ENCODE measurements around the gene STYXL1. TPM values are rescaled to one million over a fixed set of nuclear protein-coding genes. Genes with fewer than 3 reads are reported as not detected.

The STYXL1 gene
- total and polyA plus RNA-seq, 2 experiments from 2014 or later = 28.0 to 39.2 TPM

GRCh38 chr7:76080204-76080603, 32.4 kb upstream of the STYXL1 start (continued):
- TF ChIP-seq ZNF462 (CRISPR knock-in tag; IDR thresholded peaks at IDR 0.05) = no peak
- TF ChIP-seq EZH2 (IDR thresholded peaks at IDR 0.05; ENCODE audit: low read depth, unreplicated experiment) = no peak
- TF ChIP-seq CREB1 (CRISPR knock-in tag; IDR thresholded peaks at IDR 0.05; ENCODE audit: low read depth) = no peak
- TF ChIP-seq CTCF (conservative IDR thresholded peaks at IDR 0.05; ENCODE audit: low read depth in 2 of 2) = no peak
- no peak for TF ChIP-seq JUNB (IDR thresholded peaks at IDR 0.05; ENCODE audit: unreplicated experiment)
- TF ChIP-seq EZH2phosphoT487 (IDR thresholded peaks at IDR 0.05; ENCODE audit: unreplicated experiment) = no peak
- no peak for TF ChIP-seq REST (IDR thresholded peaks at IDR 0.05; ENCODE audit: unreplicated experiment)

Measured in GM23338 (cell line).